Fibroblast of skin of scalp (primary cell): ENCODE results near the gene STK31.
A peak's percentile ranks its signal among the peaks of the same experiment; 100 is the strongest.
"Not testable (repeated sequence)": the region's sequence is repeated elsewhere in the genome, so short reads cannot be mapped to it uniquely, and the experiment has no call there.

Source experiments
- DNase-seq: peaks from one replicate; pipeline ENCODE4 v3.0.0-alpha.2; 2013

Gene STK31

GRCh38 chr7:23810099-23810498 is 100.1 kb downstream of the STK31 start:
- no peak for DNase-seq

- no peak for DNase-seq
Measured at GRCh38 chr7:23811540-23811939, 101.5 kb downstream of the STK31 start.

GRCh38 chr7:23828125-23828524 is 118.1 kb downstream of the STK31 start:
- not testable (repeated sequence) for DNase-seq

- DNase-seq, result not testable (repeated sequence)
Measured at GRCh38 chr7:23832733-23833132, 122.7 kb downstream of the STK31 start.

GRCh38 chr7:23833405-23833804 is 123.4 kb downstream of the STK31 start:
- no peak for DNase-seq

GRCh38 chr7:23844837-23845236 is 134.8 kb downstream of the STK31 start:
- DNase-seq, result not testable (repeated sequence)

GRCh38 chr7:23852135-23852534 is 142.1 kb downstream of the STK31 start:
- DNase-seq, result peak; percentile 22

- DNase-seq, result no peak
Measured at GRCh38 chr7:23852988-23853387, 143.0 kb downstream of the STK31 start.

GRCh38 chr7:23863209-23863787 is 153.3 kb downstream of the STK31 start:
- DNase-seq, result peak; percentile 44

GRCh38 chr7:23864973-23865372 is 155.0 kb downstream of the STK31 start:
- peak; percentile 83 for DNase-seq

GRCh38 chr7:23873306-23873705 is 163.3 kb downstream of the STK31 start:
- no peak for DNase-seq

- DNase-seq, result not testable (repeated sequence)
Measured at GRCh38 chr7:23876526-23876925, 166.5 kb downstream of the STK31 start.
